GM23338 (cell line): ENCODE measurements around the gene ESPN. TPM values are rescaled to one million over a fixed set of nuclear protein-coding genes. Genes with fewer than 3 reads are reported as not detected.

Source experiments
- ATAC-seq: fragments of 200-7000 bp; cut with Tn5 transposase; 3 replicates; pipeline ENCODE4 v1.9.1; 2020
- DNase-seq: peaks from one replicate; pipeline ENCODE4 v3.0.0-alpha.2; 2015; ENCODE audit warnings: low spot score
- H2AFZ ChIP-seq: fragments of 200-600 bp; sonication (generic); 2 replicates; pipeline ENCODE4 v1.8.0; 2016; ENCODE audit warnings: antibody characterized with exemption, mild to moderate bottlenecking, moderate library complexity
- H3F3A ChIP-seq: fragments of 200-600 bp; sonication (generic); replicated peaks from 2 replicates; pipeline ENCODE4 v1.8.0; 2017; ENCODE audit warnings: antibody characterized with exemption, mixed run types, low read depth
- H3K27ac ChIP-seq: fragments of 200-600 bp; sonication (generic); 2 replicates; pipeline ENCODE4 v1.6.1; 2016; ENCODE audit warnings: low read depth
- H3K27me3 ChIP-seq: fragments of 200-600 bp; sonication (generic); 2 replicates; pipeline ENCODE4 v1.8.0; 2016; ENCODE audit warnings: mild to moderate bottlenecking, mixed run types, moderate library complexity; ENCODE audit not compliant: insufficient read depth
- H3K36me3 ChIP-seq: fragments of 200-600 bp; sonication (generic); 2 replicates; pipeline ENCODE4 v1.8.0; 2016; ENCODE audit warnings: mild to moderate bottlenecking; ENCODE audit not compliant: insufficient read depth
- H3K4me1 ChIP-seq: fragments of 200-600 bp; sonication (generic); 2 replicates; pipeline ENCODE4 v1.8.0; 2016; ENCODE audit warnings: mild to moderate bottlenecking, moderate library complexity; ENCODE audit not compliant: insufficient read depth
- H3K4me2 ChIP-seq: fragments of 200-600 bp; sonication (generic); 2 replicates; pipeline ENCODE4 v1.7.1; 2017; ENCODE audit warnings: mixed run types
- H3K4me3 ChIP-seq: fragments of 200-600 bp; sonication (generic); 2 replicates; pipeline ENCODE4 v1.6.1; 2016; ENCODE audit warnings: mixed run types
- H3K79me2 ChIP-seq: fragments of 200-600 bp; sonication (generic); replicated peaks from 2 replicates; pipeline ENCODE4 v1.8.0; 2017; ENCODE audit warnings: mild to moderate bottlenecking; ENCODE audit not compliant: insufficient read depth
- H3K9me2 ChIP-seq: fragments of 200-600 bp; sonication (generic); 2 replicates; pipeline ENCODE4 v1.8.0; 2017; ENCODE audit not compliant: insufficient read depth
- H4K20me1 ChIP-seq: fragments of 200-600 bp; sonication (generic); replicated peaks from 2 replicates; pipeline ENCODE4 v1.8.0; 2017; ENCODE audit warnings: mild to moderate bottlenecking; ENCODE audit not compliant: insufficient read depth
- H3K27ac Mint-ChIP-seq: 2 replicates; pipeline ENCODE4 v1.8.0; 2020; ENCODE audit warnings: inconsistent platforms, mild to moderate bottlenecking, moderate library complexity, mixed read lengths
- H3K27me3 Mint-ChIP-seq: 3 replicates; pipeline ENCODE4 v1.8.0; 2022; ENCODE audit warnings: low read depth, mild to moderate bottlenecking, moderate library complexity, mixed read lengths, inconsistent platforms; ENCODE audit not compliant: insufficient read depth, poor library complexity
- H3K36me3 Mint-ChIP-seq: 3 replicates; pipeline ENCODE4 v1.8.0; 2021; ENCODE audit warnings: low read depth, mild to moderate bottlenecking, inconsistent platforms, moderate library complexity, mixed read lengths
- H3K4me1 Mint-ChIP-seq: 3 replicates; pipeline ENCODE4 v1.8.0; 2020; ENCODE audit warnings: mild to moderate bottlenecking, inconsistent platforms, mixed read lengths
- H3K4me3 Mint-ChIP-seq: 3 replicates; pipeline ENCODE4 v1.8.0; 2021; ENCODE audit warnings: moderate library complexity, mild to moderate bottlenecking, inconsistent platforms, mixed read lengths
- H3K9me3 Mint-ChIP-seq: 3 replicates; pipeline ENCODE4 v1.8.0; 2020; ENCODE audit warnings: moderate library complexity, mild to moderate bottlenecking, inconsistent platforms, mixed read lengths
- CREB1 ChIP-seq: fragments of 250-450 bp; sonication (Bioruptor Pico); IDR thresholded peaks from 2 replicates; pipeline ENCODE4 v1.5.0; 2020; ENCODE audit warnings: low read depth, mild to moderate bottlenecking, moderate library complexity
- CTCF ChIP-seq, 2 experiments: fragments of 200-600 bp in 1 of 2; sonication (generic) in 1 of 2; conservative IDR thresholded peaks; 2 replicates each; pipeline versions ENCODE4 v1.5.1 to v1.6.1; 2016 to 2017; ENCODE audit warnings: antibody characterized with exemption in 2 of 2, low read depth in 2 of 2, mild to moderate bottlenecking in 2 of 2, moderate library complexity in 1 of 2
- ETS1 ChIP-seq: IDR thresholded peaks from 2 replicates; pipeline ENCODE4 v1.6.1; 2016; ENCODE audit warnings: antibody characterized with exemption
- EZH2 ChIP-seq: fragments of 200-600 bp; sonication (generic); IDR thresholded peaks from one replicate; pipeline ENCODE4 v1.8.0; 2017; ENCODE audit warnings: antibody characterized with exemption, mild to moderate bottlenecking, low read depth; ENCODE audit not compliant: unreplicated experiment
- EZH2phosphoT487 ChIP-seq: fragments of 200-600 bp; sonication (generic); IDR thresholded peaks from one replicate; pipeline ENCODE4 v1.8.1; 2018; ENCODE audit warnings: antibody characterized with exemption; ENCODE audit not compliant: unreplicated experiment
- JUNB ChIP-seq: IDR thresholded peaks from one replicate; pipeline ENCODE4 v1.6.1; 2016; ENCODE audit warnings: antibody characterized with exemption; ENCODE audit not compliant: unreplicated experiment
- NANOG ChIP-seq: IDR thresholded peaks from 2 replicates; pipeline ENCODE4 v1.6.1; 2016; ENCODE audit warnings: antibody characterized with exemption, borderline replicate concordance
- POLR2AphosphoS5 ChIP-seq: IDR thresholded peaks from 2 replicates; pipeline ENCODE4 v1.6.1; 2016; ENCODE audit warnings: antibody characterized with exemption, low read depth
- REST ChIP-seq: IDR thresholded peaks from one replicate; pipeline ENCODE4 v1.6.1; 2018; ENCODE audit warnings: antibody characterized with exemption; ENCODE audit not compliant: unreplicated experiment
- STAT1 ChIP-seq: IDR thresholded peaks from one replicate; pipeline ENCODE4 v1.6.1; 2016; ENCODE audit warnings: antibody characterized with exemption; ENCODE audit not compliant: unreplicated experiment
- ZNF114 ChIP-seq: fragments of 250-450 bp; sonication (Bioruptor Pico); IDR thresholded peaks from 2 replicates; pipeline ENCODE4 v1.5.0; 2020; ENCODE audit warnings: mild to moderate bottlenecking, moderate library complexity
- ZNF331 ChIP-seq: fragments of 250-450 bp; sonication (Bioruptor Pico); IDR thresholded peaks from 2 replicates; pipeline ENCODE4 v1.5.0; 2020; ENCODE audit warnings: low read depth, mild to moderate bottlenecking, moderate library complexity
- ZNF462 ChIP-seq: fragments of 250-450 bp; sonication (Bioruptor Pico); IDR thresholded peaks from 2 replicates; pipeline ENCODE4 v1.5.0; 2020; ENCODE audit warnings: mild to moderate bottlenecking, moderate library complexity
- polyA plus RNA-seq: library from polyadenylated mRNA; unstranded; fragments of >200 nt; fragmentation: Nextera tagmentation; extraction: Ambion mirVana; gene quantifications from 2 replicates; pipeline ENCODE4 v1.2.1, GENCODE V29; 2016
- total RNA-seq: library from RNA; depleted of rRNA; stranded (reverse); fragments of >200 nt; shearing (Covaris generic); gene quantifications from 2 replicates; pipeline ENCODE4 v1.2.3, GENCODE V29; 2014

ESPN gene
- total and polyA plus RNA-seq, 2 experiments from 2014 or later = 12.2 to 13.6 TPM

GRCh38 chr1:6386371-6386949 is 38.1 kb upstream of the ESPN start:
- Mint-ChIP-seq H3K27ac (peak overlapping the region; percentile 100), H3K4me3 (peak overlapping the region; percentile 67; the same call in 2 of the 3 replicates), H3K9me3 (no peaks in the 10 kb centered on the region; the same call in 2 of the 3 replicates), H3K4me1 (peaks cover 32% of the 10 kb centered on the region), H3K36me3 (peaks cover 28% of the 10 kb centered on the region), H3K27me3 (peaks cover 21% of the 10 kb centered on the region)
- H3K36me3 ChIP-seq = no peaks in the 10 kb centered on the region; the same call in 1 of the 2 replicates
- H3K4me1 ChIP-seq = peaks cover 33% of the 10 kb centered on the region
- H3K79me2 ChIP-seq = peaks cover 96% of the 10 kb centered on the region
- peak overlapping the region; percentile 76 for H3K4me2 ChIP-seq
- no peaks in the 10 kb centered on the region for H3K27me3 ChIP-seq
- H4K20me1 ChIP-seq = peaks cover 18% of the 10 kb centered on the region
- H3K9me2 ChIP-seq = no peaks in the 10 kb centered on the region
- peak overlapping the region; percentile 18; the same call in 1 of the 2 replicates for H3K4me3 ChIP-seq
- ATAC-seq (no peak), DNase-seq (no peak)
- peak overlapping the region; percentile 83 for H3K27ac ChIP-seq
- H2AFZ ChIP-seq = no peak overlapping the region
- peaks cover 12% of the 10 kb centered on the region for H3F3A ChIP-seq
- TF ChIP-seq POLR2AphosphoS5 (no peak), STAT1 (no peak), ZNF114 (no peak), ETS1 (no peak), REST (no peak), JUNB (no peak), EZH2phosphoT487 (no peak), CREB1 (CRISPR knock-in tag) (no peak), CTCF (conservative IDR thresholded peaks at IDR 0.05; ENCODE audit: low read depth in 2 of 2) (no peak), ZNF331 (no peak), NANOG (no peak), ZNF462 (no peak), EZH2 (no peak)
